ENCODE measurements around the gene ERBB2.
"Not testable (repeated sequence)": the region's sequence is repeated elsewhere in the genome, so short reads cannot be mapped to it uniquely, and the experiment has no call there.

ERBB2 gene

GRCh38 chr17:39678340-39679116 lies 21.3 kb upstream of the ERBB2 start:
- no peak for DNase-seq (ENCODE audit: low read depth in 2 of 2)

GRCh38 chr17:39679521-39680192 lies 20.2 kb upstream of the ERBB2 start:
- no peak for DNase-seq (ENCODE audit: low read depth in 2 of 2)

GRCh38 chr17:39683295-39683939 lies 16.4 kb upstream of the ERBB2 start:
- no peak for DNase-seq (ENCODE audit: low read depth in 2 of 2)

GRCh38 chr17:39684369-39685192 lies 15.3 kb upstream of the ERBB2 start:
- no peak for DNase-seq (ENCODE audit: low read depth in 2 of 2)

GRCh38 chr17:39687101-39687545 lies 12.7 kb upstream of the ERBB2 start:
- DNase-seq (ENCODE audit: low read depth in 2 of 2): no peak

GRCh38 chr17:39687546-39688474 lies 12.1 kb upstream of the ERBB2 start, which contains the start of gene PGAP3:
Gene PGAP3 (minus strand): TSS chr17:39688057. CDS start chr17:39688014, 43 bp downstream.
- DNase-seq (ENCODE audit: low read depth in 2 of 2): peak; percentile 69 to 76

- no peak for DNase-seq (ENCODE audit: low read depth in 2 of 2)
Observed at GRCh38 chr17:39688475-39688835, 11.4 kb upstream of the ERBB2 start.

- DNase-seq (ENCODE audit: low read depth in 2 of 2): no peak
Observed at GRCh38 chr17:39688945-39689344, 10.9 kb upstream of the ERBB2 start.

GRCh38 chr17:39694593-39694992 lies 5.3 kb upstream of the ERBB2 start:
- no peak for DNase-seq (ENCODE audit: low read depth in 2 of 2)

- DNase-seq (ENCODE audit: low read depth in 2 of 2): no peak
Observed at GRCh38 chr17:39695089-39695474, 4.8 kb upstream of the ERBB2 start.

GRCh38 chr17:39696731-39697130 lies 3.1 kb upstream of the ERBB2 start:
- no peak for DNase-seq (ENCODE audit: low read depth in 2 of 2)

GRCh38 chr17:39697961-39698360 lies 1.9 kb upstream of the ERBB2 start:
- no peak for DNase-seq (ENCODE audit: low read depth in 2 of 2)

- DNase-seq (ENCODE audit: low read depth in 2 of 2): not testable (repeated sequence)
Observed at GRCh38 chr17:39699157-39699817, 577 bp upstream of the ERBB2 start.

GRCh38 chr17:39700148-39700987 lies 504 bp downstream of the ERBB2 start:
- no peak for DNase-seq (ENCODE audit: low read depth in 2 of 2)

- no peak for DNase-seq (ENCODE audit: low read depth in 2 of 2)
Observed at GRCh38 chr17:39701012-39701783, 1.3 kb downstream of the ERBB2 start.

- no peak for DNase-seq (ENCODE audit: low read depth in 2 of 2)
Observed at GRCh38 chr17:39701784-39702422, 2.0 kb downstream of the ERBB2 start.

- no peak for DNase-seq (ENCODE audit: low read depth in 2 of 2)
Observed at GRCh38 chr17:39702901-39703893, 3.3 kb downstream of the ERBB2 start.

Data from activated CD8-positive, alpha-beta memory T cell treated with anti-CD3 and anti-CD28 coated beads for 4 hours (primary cell).